ENCODE results near the gene ARID1B. TPM values are rescaled to one million over a fixed set of nuclear protein-coding genes. Genes with fewer than 3 reads are reported as not detected.

Gene ARID1B
- total RNA-seq, 1 experiment from 2014 or later: 35.6 TPM

DNA sequence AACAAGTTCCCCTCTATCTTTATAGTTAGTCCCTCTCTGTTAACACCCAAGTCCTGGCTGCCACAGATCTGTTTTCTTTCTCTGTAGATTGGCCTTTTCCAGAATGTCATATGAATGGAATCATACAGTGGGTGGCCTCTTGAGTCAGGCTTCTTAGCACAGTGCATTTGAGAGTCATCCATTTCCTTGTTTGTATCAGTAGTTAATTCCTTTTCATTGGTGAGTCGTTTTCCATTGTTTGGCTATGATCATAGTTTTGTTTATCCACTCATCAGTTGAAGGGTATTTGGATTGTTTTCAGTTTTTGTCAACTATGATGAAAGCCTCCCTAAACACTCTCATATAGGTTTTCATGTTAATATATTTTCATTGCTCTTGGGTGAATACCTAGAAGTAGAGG lies 248.3 kb downstream of the ARID1B start:
- intact Hi-C loops (cut with micrococcal nuclease): no loop called here
- DNase-seq (ENCODE audit: low read depth, low spot score): no peak
- Histone ChIP-seq H3K27me3 (ENCODE audit: insufficient read depth, low read length) (no peaks in the 10 kb centered on the region), H3K4me1 (ENCODE audit: control insufficient read depth in 1 of 2, insufficient read depth in 2 of 2, low read length in 2 of 2) (peaks cover 5 to 9% of the 10 kb centered on the region in 2 experiments), H3K4me2 (ENCODE audit: low read length) (no peak overlapping the region), H3K9ac (ENCODE audit: low read length) (no peak overlapping the region), H3K9me2 (ENCODE audit: insufficient read depth) (no peaks in the 10 kb centered on the region), H3K9me3 (ENCODE audit: control insufficient read depth in 1 of 2, insufficient read depth in 1 of 2, low read depth in 1 of 2, low read length in 2 of 2) (peaks cover 4% of the 10 kb centered on the region in 2 experiments; a peak in 2 of 4 replicates), H3K4me3 (replicated peaks in 1 of 2; ENCODE audit: low read depth in 1 of 2, low read length in 2 of 2) (no peak overlapping the region), H4K20me1 (ENCODE audit: insufficient read depth) (peaks cover 5% of the 10 kb centered on the region; the same call in 1 of the 2 replicates), H3K79me2 (ENCODE audit: insufficient read depth, low read length) (peaks cover 18% of the 10 kb centered on the region), H3K27ac (ENCODE audit: low read depth, low read length) (no peak overlapping the region), H2AFZ (ENCODE audit: low read depth, low read length, poor library complexity, severe bottlenecking) (no peak overlapping the region), H3K36me3 (ENCODE audit: control insufficient read depth in 1 of 2, insufficient read depth in 2 of 2, low read length in 2 of 2) (no peaks in the 10 kb centered on the region)
- CTCF ChIA-PET: no interaction called here
- POLR2A ChIA-PET: no interaction called here
- no TSS peak for BruUV-seq (replicated peaks)
- RAD21 ChIA-PET (ENCODE audit: low non-redundant PET in 1 of 2, low total read pairs in 2 of 2, uncharacterized antibody in 2 of 2, unreplicated experiment in 2 of 2): no interaction called here
- TF ChIP-seq CBX3 (IDR thresholded peaks at IDR 0.05; ENCODE audit: low read depth) (peak; percentile 83), YY1 (IDR thresholded peaks at IDR 0.05; ENCODE audit: extremely low read depth, insufficient replicate concordance, low read depth, low read length) (no peak)
- ATAC-seq: no peak

- no peaks in the 10 kb centered on the region for H4K20me1 ChIP-seq (ENCODE audit: insufficient read depth)
- intact Hi-C loops (cut with micrococcal nuclease): loop anchor here (5.0 kb wide), 1 partner anchor 247 kb away; no protein-coding TSS in a partner anchor
- RAD21 ChIA-PET (ENCODE audit: low non-redundant PET in 1 of 2, low total read pairs in 2 of 2, uncharacterized antibody in 2 of 2, unreplicated experiment in 2 of 2): no interaction called here
- H3K27ac ChIP-seq (ENCODE audit: low read depth, low read length): no peak overlapping the region
- POLR2A ChIA-PET: interaction anchor here (1.2 kb wide), 1 partner anchor 10 kb away, joined by 4 read pairs; no protein-coding TSS in a partner anchor
- H3K9me3 ChIP-seq (ENCODE audit: control insufficient read depth in 1 of 2, insufficient read depth in 1 of 2, low read depth in 1 of 2, low read length in 2 of 2): peaks cover 3 to 4% of the 10 kb centered on the region in 2 experiments; a peak in 2 of 4 replicates
- no peak overlapping the region for H3K9ac ChIP-seq (ENCODE audit: low read length)
- H3K9me2 ChIP-seq (ENCODE audit: insufficient read depth): no peaks in the 10 kb centered on the region
- no peak overlapping the region for H3K4me3 ChIP-seq (replicated peaks in 1 of 2; ENCODE audit: low read depth in 1 of 2, low read length in 2 of 2)
- H2AFZ ChIP-seq (ENCODE audit: low read depth, low read length, poor library complexity, severe bottlenecking): no peak overlapping the region
- 0 out of 2 replicates have a peak, but pooled peaks cover 5% of the 10 kb centered on the region for H3K79me2 ChIP-seq (ENCODE audit: insufficient read depth, low read length)
- ATAC-seq (no peak), DNase-seq (ENCODE audit: low read depth, low spot score) (no peak)
- H3K4me1 ChIP-seq (ENCODE audit: control insufficient read depth in 1 of 2, insufficient read depth in 2 of 2, low read length in 2 of 2): no peaks in the 10 kb centered on the region
- no peak for TF ChIP-seq POLR2A (IDR thresholded peaks at IDR 0.05; ENCODE audit: borderline replicate concordance, extremely low read depth, insufficient read depth, insufficient read length)
- TF ChIP-seq ELF1 (IDR thresholded peaks at IDR 0.05; ENCODE audit: borderline replicate concordance, low read depth): no peak
- TF ChIP-seq SRF (IDR thresholded peaks at IDR 0.05; ENCODE audit: low read depth): no peak
- TF ChIP-seq, protein P1, sequence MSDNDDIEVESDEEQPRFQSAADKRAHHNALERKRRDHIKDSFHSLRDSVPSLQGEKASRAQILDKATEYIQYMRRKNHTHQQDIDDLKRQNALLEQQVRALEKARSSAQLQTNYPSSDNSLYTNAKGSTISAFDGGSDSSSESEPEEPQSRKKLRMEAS (IDR thresholded peaks at IDR 0.05): no peak
- TF ChIP-seq ZNF274 (IDR thresholded peaks at IDR 0.05; ENCODE audit: low read depth, low read length): no peak
- no peak for TF ChIP-seq ZFX (IDR thresholded peaks at IDR 0.05)
- TF ChIP-seq YY1 (IDR thresholded peaks at IDR 0.05; ENCODE audit: extremely low read depth, insufficient replicate concordance, low read depth, low read length): no peak
- TF ChIP-seq SP1 (IDR thresholded peaks at IDR 0.05; ENCODE audit: low read depth): no peak
- no peak for TF ChIP-seq EGR1 (IDR thresholded peaks at IDR 0.05; ENCODE audit: low read depth)
- no peak for TF ChIP-seq CEBPB (IDR thresholded peaks at IDR 0.05; ENCODE audit: low read depth)
- no peak for TF ChIP-seq SIN3A (IDR thresholded peaks at IDR 0.05; ENCODE audit: low read depth)
- TF ChIP-seq FOSL1 (IDR thresholded peaks at IDR 0.05; ENCODE audit: low read depth): no peak
- TF ChIP-seq, protein P2, sequence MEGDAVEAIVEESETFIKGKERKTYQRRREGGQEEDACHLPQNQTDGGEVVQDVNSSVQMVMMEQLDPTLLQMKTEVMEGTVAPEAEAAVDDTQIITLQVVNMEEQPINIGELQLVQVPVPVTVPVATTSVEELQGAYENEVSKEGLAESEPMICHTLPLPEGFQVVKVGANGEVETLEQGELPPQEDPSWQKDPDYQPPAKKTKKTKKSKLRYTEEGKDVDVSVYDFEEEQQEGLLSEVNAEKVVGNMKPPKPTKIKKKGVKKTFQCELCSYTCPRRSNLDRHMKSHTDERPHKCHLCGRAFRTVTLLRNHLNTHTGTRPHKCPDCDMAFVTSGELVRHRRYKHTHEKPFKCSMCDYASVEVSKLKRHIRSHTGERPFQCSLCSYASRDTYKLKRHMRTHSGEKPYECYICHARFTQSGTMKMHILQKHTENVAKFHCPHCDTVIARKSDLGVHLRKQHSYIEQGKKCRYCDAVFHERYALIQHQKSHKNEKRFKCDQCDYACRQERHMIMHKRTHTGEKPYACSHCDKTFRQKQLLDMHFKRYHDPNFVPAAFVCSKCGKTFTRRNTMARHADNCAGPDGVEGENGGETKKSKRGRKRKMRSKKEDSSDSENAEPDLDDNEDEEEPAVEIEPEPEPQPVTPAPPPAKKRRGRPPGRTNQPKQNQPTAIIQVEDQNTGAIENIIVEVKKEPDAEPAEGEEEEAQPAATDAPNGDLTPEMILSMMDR (IDR thresholded peaks at IDR 0.05 in 2 of 3, conservative IDR thresholded peaks at IDR 0.05 in 1 of 3; ENCODE audit: borderline replicate concordance in 1 of 3, insufficient read depth in 1 of 3, low read depth in 2 of 3, low read length in 2 of 3): no peak
- TF ChIP-seq POLR2AphosphoS5 (IDR thresholded peaks at IDR 0.05; ENCODE audit: low read depth, low read length): no peak
- TF ChIP-seq JUND (IDR thresholded peaks at IDR 0.05): no peak
- no peak for TF ChIP-seq EZH2phosphoT487 (IDR thresholded peaks at IDR 0.05; ENCODE audit: borderline replicate concordance)
- H3K36me3 ChIP-seq (ENCODE audit: control insufficient read depth in 1 of 2, insufficient read depth in 2 of 2, low read length in 2 of 2): no peaks in the 10 kb centered on the region
- no peak overlapping the region for H3K4me2 ChIP-seq (ENCODE audit: low read length)
- CTCF ChIA-PET: no interaction called here
- no peaks in the 10 kb centered on the region for H3K27me3 ChIP-seq (ENCODE audit: insufficient read depth, low read length)
- no TSS peak for BruUV-seq (replicated peaks)
These were observed 253.0 kb downstream of the ARID1B start for GRCh38 chr6:157029980-157030690.
